OCI-LY7 (cell line): ENCODE measurements around the gene SEC31A. TPM values are rescaled to one million over a fixed set of nuclear protein-coding genes. Genes with fewer than 3 reads are reported as not detected.

Experiments
- BruUV-seq: library from RNA; stranded (reverse); fragments of 400-500 nt; replicated peaks from 2 replicates; lab custom pipeline; 2021; lab: Mats Ljungman, UMichigan
- CTCF ChIA-PET: fragments of 300-600 bp; sonication (Branson Sonifier 250); formaldehyde crosslinking; loops from one replicate; lab custom pipeline; 2022; ENCODE audit warnings: antibody characterized with exemption; ENCODE audit not compliant: unreplicated experiment; lab: Charles Lee
- POLR2A ChIA-PET: fragments of 300-600 bp; sonication (Branson Sonifier 250); formaldehyde crosslinking; loops from one replicate; lab custom pipeline; 2022; ENCODE audit warnings: antibody characterized with exemption; lab: Charles Lee
- DNase-seq: peaks from one replicate; pipeline ENCODE4 v3.0.0-alpha.2; 2015; ENCODE audit warnings: low spot score
- H2AFZ ChIP-seq: fragments of 200-600 bp; sonication (generic), shearing (Covaris generic); 2 replicates; pipeline ENCODE4 v1.6.1; 2014; ENCODE audit warnings: mild to moderate bottlenecking, antibody characterized with exemption, low read length, moderate library complexity
- H3K27ac ChIP-seq: fragments of 200-600 bp; sonication (generic); 2 replicates; pipeline ENCODE4 v1.5.1; 2014; ENCODE audit warnings: mixed run types, low read depth, mild to moderate bottlenecking, moderate library complexity, low read length, inconsistent platforms; ENCODE audit not compliant: poor library complexity, severe bottlenecking
- H3K36me3 ChIP-seq: fragments of 200-600 bp; sonication (generic); 2 replicates; pipeline ENCODE4 v1.6.1; 2014; ENCODE audit warnings: mild to moderate bottlenecking, antibody characterized with exemption, low read length, moderate library complexity, mixed read lengths; ENCODE audit not compliant: insufficient read depth
- H3K4me1 ChIP-seq: fragments of 200-600 bp; sonication (generic); 2 replicates; pipeline ENCODE4 v1.5.1; 2014; ENCODE audit warnings: mild to moderate bottlenecking, low read length; ENCODE audit not compliant: insufficient read depth, poor library complexity, severe bottlenecking
- H3K4me2 ChIP-seq: fragments of 200-600 bp; sonication (generic); 2 replicates; pipeline ENCODE4 v1.6.1; 2014; ENCODE audit warnings: mild to moderate bottlenecking, low read length
- H3K4me3 ChIP-seq: fragments of 200-600 bp; sonication (generic); 2 replicates; pipeline ENCODE4 v1.5.1; 2014; ENCODE audit warnings: mild to moderate bottlenecking, low read depth, low read length; ENCODE audit not compliant: poor library complexity, severe bottlenecking
- H3K79me2 ChIP-seq: fragments of 200-600 bp; sonication (generic); 2 replicates; pipeline ENCODE4 v1.6.1; 2016; ENCODE audit warnings: low read depth, mild to moderate bottlenecking, low read length, moderate library complexity, mixed read lengths; ENCODE audit not compliant: insufficient read depth
- H3K9me2 ChIP-seq: fragments of 200-600 bp; sonication (generic); 2 replicates; pipeline ENCODE4 v1.6.1; 2016; ENCODE audit warnings: mild to moderate bottlenecking, low read length, mixed read lengths; ENCODE audit not compliant: insufficient read depth
- H3K9me3 ChIP-seq: fragments of 200-600 bp; sonication (generic); 2 replicates; pipeline ENCODE4 v1.6.1; 2014; ENCODE audit warnings: mild to moderate bottlenecking, mixed run types, low read length, mixed read lengths
- H4K20me1 ChIP-seq: fragments of 200-600 bp; sonication (generic); 2 replicates; pipeline ENCODE4 v1.6.1; 2014; ENCODE audit warnings: mild to moderate bottlenecking, antibody characterized with exemption, low read length, moderate library complexity, mixed read lengths; ENCODE audit not compliant: insufficient read depth
- EZH2phosphoT487 ChIP-seq: fragments of 200-600 bp; sonication (generic); IDR thresholded peaks from 2 replicates; pipeline ENCODE4 v1.6.1; 2018; ENCODE audit warnings: low read depth, borderline replicate concordance, mild to moderate bottlenecking, mixed run types, antibody characterized with exemption, low read length, moderate library complexity, mixed read lengths
- intact Hi-C: fragments of 100-400 bp; cut with micrococcal nuclease; formaldehyde crosslinking; loops from one replicate; pipeline ENCODE4 v1.10.0; 2022; ENCODE audit not compliant: unreplicated experiment
- total RNA-seq, 2 experiments: library from RNA; depleted of rRNA in 1 of 2; stranded (reverse); fragments of >200 nt in 1 of 2; shearing (Covaris generic) in 1 of 2; gene quantifications; 2 replicates each; pipeline ENCODE4 v1.2.3, GENCODE V29; 2014 to 2022
- TF ChIP-seq, protein P1 (sequence below): fragments of 200-600 bp; sonication (generic); conservative IDR thresholded peaks from 2 replicates; pipeline ENCODE4 v1.5.1; 2014; ENCODE audit warnings: mild to moderate bottlenecking, antibody characterized with exemption, low read length, moderate library complexity, mixed read lengths

The SEC31A gene
- total RNA-seq, 2 experiments from 2014 or later = 93.4 to 135 TPM

GRCh38 chr4:82798168-82799005 is 92.6 kb downstream of the SEC31A start, which contains the start of gene SCD5:
SCD5 (minus strand) TSS chr4:82798796; CDS start chr4:82798537, 259 bp downstream.
- no peak within 1 kb of the TSS for H3K27ac ChIP-seq
- ChIA-PET CTCF (interaction anchor here (0.6 to 0.7 kb wide), 2 partner anchors 197 to 452 kb away, joined by 3 to 6 read pairs; no protein-coding TSS in a partner anchor), POLR2A (interaction anchor here (0.6 to 1.4 kb wide), 3 partner anchors 428 to 527 kb away, joined by 3 to 4 read pairs (median 4); no protein-coding TSS in a partner anchor)
- no peaks in the 10 kb centered on the region for H3K36me3 ChIP-seq
- H4K20me1 ChIP-seq = 0 out of 2 replicates have a peak, but pooled peaks cover 3% of the 10 kb centered on the region
- peak within 1 kb of the TSS; percentile 81 for H3K4me2 ChIP-seq
- DNase-seq = peak; percentile 56
- TF ChIP-seq, protein P1, sequence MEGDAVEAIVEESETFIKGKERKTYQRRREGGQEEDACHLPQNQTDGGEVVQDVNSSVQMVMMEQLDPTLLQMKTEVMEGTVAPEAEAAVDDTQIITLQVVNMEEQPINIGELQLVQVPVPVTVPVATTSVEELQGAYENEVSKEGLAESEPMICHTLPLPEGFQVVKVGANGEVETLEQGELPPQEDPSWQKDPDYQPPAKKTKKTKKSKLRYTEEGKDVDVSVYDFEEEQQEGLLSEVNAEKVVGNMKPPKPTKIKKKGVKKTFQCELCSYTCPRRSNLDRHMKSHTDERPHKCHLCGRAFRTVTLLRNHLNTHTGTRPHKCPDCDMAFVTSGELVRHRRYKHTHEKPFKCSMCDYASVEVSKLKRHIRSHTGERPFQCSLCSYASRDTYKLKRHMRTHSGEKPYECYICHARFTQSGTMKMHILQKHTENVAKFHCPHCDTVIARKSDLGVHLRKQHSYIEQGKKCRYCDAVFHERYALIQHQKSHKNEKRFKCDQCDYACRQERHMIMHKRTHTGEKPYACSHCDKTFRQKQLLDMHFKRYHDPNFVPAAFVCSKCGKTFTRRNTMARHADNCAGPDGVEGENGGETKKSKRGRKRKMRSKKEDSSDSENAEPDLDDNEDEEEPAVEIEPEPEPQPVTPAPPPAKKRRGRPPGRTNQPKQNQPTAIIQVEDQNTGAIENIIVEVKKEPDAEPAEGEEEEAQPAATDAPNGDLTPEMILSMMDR = no peak
- TF ChIP-seq EZH2phosphoT487 = 0 out of 2 replicates have a peak, but pooled peaks have one; percentile 20
- BruUV-seq = no TSS peak
- H2AFZ ChIP-seq = peak within 1 kb of the TSS; percentile 90
- H3K4me3 ChIP-seq = peak within 1 kb of the TSS; percentile 70
- no peaks in the 10 kb centered on the region for H3K79me2 ChIP-seq
- H3K9me3 ChIP-seq = no peaks in the 10 kb centered on the region
- H3K4me1 ChIP-seq = peaks cover 10% of the 10 kb centered on the region
- intact Hi-C loops = no loop called here
- no peaks in the 10 kb centered on the region for H3K9me2 ChIP-seq

- Histone ChIP-seq H3K79me2 (no peaks in the 10 kb centered on the region), H3K4me1 (peaks cover 10% of the 10 kb centered on the region), H3K4me2 (no peak overlapping the region), H3K36me3 (no peaks in the 10 kb centered on the region), H3K9me3 (no peaks in the 10 kb centered on the region), H3K4me3 (no peak overlapping the region), H3K9me2 (no peaks in the 10 kb centered on the region), H4K20me1 (0 out of 2 replicates have a peak, but pooled peaks cover 3% of the 10 kb centered on the region), H2AFZ (no peak overlapping the region), H3K27ac (no peak overlapping the region)
- ChIA-PET POLR2A (no interaction called here), CTCF (interaction anchor here (0.6 kb wide), 1 partner anchor 453 kb away, joined by 6 read pairs; no protein-coding TSS in a partner anchor)
- BruUV-seq = no TSS peak
- no peak for DNase-seq
- intact Hi-C loops = no loop called here
- TF ChIP-seq, protein P1 = no peak
- no peak for TF ChIP-seq EZH2phosphoT487
Measured at GRCh38 chr4:82797405-82798111, 93.4 kb downstream of the SEC31A start.
